NAMALWA (cell line): ENCODE results near the gene KIF24.
A peak's percentile ranks its signal among the peaks of the same experiment; 100 is the strongest.
"Not testable (repeated sequence)": the region's sequence is repeated elsewhere in the genome, so short reads cannot be mapped to it uniquely, and the experiment has no call there.

ENCODE experiments used
- DNase-seq: peaks from one replicate; pipeline ENCODE4 v3.0.0-alpha.2; 2015; ENCODE audit warnings: low spot score

Gene KIF24

GRCh38 chr9:34362614-34363214 is 33.6 kb upstream of the KIF24 start:
- no peak for DNase-seq

GRCh38 chr9:34352957-34353356 is 23.9 kb upstream of the KIF24 start:
- not testable (repeated sequence) for DNase-seq

- DNase-seq: not testable (repeated sequence)
Observed at GRCh38 chr9:34352122-34352652, 23.1 kb upstream of the KIF24 start.

GRCh38 chr9:34349324-34349723 is 20.3 kb upstream of the KIF24 start:
- DNase-seq: no peak

GRCh38 chr9:34347800-34348158 is 18.7 kb upstream of the KIF24 start:
- no peak for DNase-seq

GRCh38 chr9:34346873-34347799 is 18.1 kb upstream of the KIF24 start:
- no peak for DNase-seq

- no peak for DNase-seq
Observed at GRCh38 chr9:34343605-34344004, 14.5 kb upstream of the KIF24 start.

- no peak for DNase-seq
Observed at GRCh38 chr9:34343090-34343489, 14.0 kb upstream of the KIF24 start.

GRCh38 chr9:34341659-34342295 is 12.7 kb upstream of the KIF24 start:
- no peak for DNase-seq

GRCh38 chr9:34338665-34339385 is 9.8 kb upstream of the KIF24 start:
- no peak for DNase-seq

GRCh38 chr9:34338079-34338478 is 9.0 kb upstream of the KIF24 start:
- not testable (repeated sequence) for DNase-seq

GRCh38 chr9:34337403-34337802 is 8.3 kb upstream of the KIF24 start:
- DNase-seq: peak; percentile 33

- DNase-seq: no peak
Observed at GRCh38 chr9:34335376-34335775, 6.3 kb upstream of the KIF24 start.

GRCh38 chr9:34334916-34335315 is 5.8 kb upstream of the KIF24 start:
- no peak for DNase-seq

GRCh38 chr9:34334337-34334824 is 5.3 kb upstream of the KIF24 start:
- no peak for DNase-seq

- DNase-seq: no peak
Observed at GRCh38 chr9:34333836-34334235, 4.8 kb upstream of the KIF24 start.

GRCh38 chr9:34332076-34332964 is 3.3 kb upstream of the KIF24 start:
- peak; percentile 72 for DNase-seq

GRCh38 chr9:34331196-34331595 is 2.1 kb upstream of the KIF24 start:
- peak; percentile 52 for DNase-seq

GRCh38 chr9:34328500-34328986 is 525 bp downstream of the KIF24 start:
- DNase-seq: no peak

GRCh38 chr9:34326690-34327089 is 2.4 kb downstream of the KIF24 start:
- no peak for DNase-seq
